Renal cortex interstitium (tissue), 11 donors: Measurements from ENCODE around the gene CCNK. TPM values are rescaled to one million over a fixed set of nuclear protein-coding genes. Genes with fewer than 3 reads are reported as not detected.

Experiments used
- DNase-seq, 11 donors: peaks; one replicate each; pipeline ENCODE4 v3.0.0-alpha.2; 2013; ENCODE audit warnings: low read depth in 9 of 11, low spot score in 4 of 11; ENCODE audit errors: extremely low read depth in 1 of 11
- polyA plus RNA-seq, 3 donors: library from polyadenylated mRNA; unstranded; fragments of 120-200 nt; gene quantifications; one replicate each; pipeline ENCODE4 v1.2.1, GENCODE V29; 2013; ENCODE audit not compliant: insufficient read length in 3 of 3

CCNK gene
- polyA plus RNA-seq, 3 donors: 47.1 to 50.8 (median 47.6) TPM

DNA sequence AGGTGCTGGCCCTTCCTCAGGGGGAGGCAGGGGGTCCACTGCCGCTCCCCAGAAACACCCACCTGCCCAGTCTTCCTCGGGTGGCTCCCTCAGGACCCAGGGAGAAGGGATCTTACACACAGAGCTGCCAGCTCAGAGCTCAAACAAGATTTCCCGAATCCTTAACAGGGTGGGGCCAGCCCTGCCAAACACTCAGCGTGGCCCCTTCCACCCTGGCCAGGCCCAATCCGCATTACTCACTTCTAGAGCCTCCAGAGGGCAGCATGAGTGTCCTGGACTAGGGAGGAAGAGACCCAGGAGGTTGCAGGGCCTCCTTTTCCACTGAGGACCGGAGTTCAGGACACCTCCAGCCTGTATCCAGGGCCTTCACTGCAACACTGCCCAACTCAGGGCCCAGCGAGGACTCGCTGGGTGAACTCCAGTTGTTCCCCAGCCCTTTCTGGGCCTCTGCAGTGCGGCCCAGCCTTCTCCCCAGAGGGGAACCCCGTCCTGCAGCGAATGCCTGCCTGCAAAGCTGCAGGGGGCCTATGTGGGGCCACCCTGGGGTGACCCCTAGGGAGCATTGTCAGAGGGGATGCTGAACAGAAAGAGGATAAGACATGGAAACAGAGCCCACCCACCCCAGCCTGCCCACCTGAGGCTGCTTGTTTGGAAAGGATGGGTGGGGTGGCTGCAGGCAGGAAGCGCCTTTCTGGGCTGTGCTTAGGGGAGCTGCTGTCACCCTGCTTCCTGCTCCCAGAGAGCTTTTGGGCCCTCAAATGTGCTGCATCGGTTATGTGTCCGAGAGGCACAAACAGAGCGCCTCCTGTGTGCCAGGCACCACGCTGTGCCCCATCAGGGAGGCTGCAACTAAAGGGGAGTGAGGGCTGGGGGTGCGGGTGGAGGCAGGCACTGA lies 43.8 kb downstream of the CCNK start:
- DNase-seq: no peak

DNA sequence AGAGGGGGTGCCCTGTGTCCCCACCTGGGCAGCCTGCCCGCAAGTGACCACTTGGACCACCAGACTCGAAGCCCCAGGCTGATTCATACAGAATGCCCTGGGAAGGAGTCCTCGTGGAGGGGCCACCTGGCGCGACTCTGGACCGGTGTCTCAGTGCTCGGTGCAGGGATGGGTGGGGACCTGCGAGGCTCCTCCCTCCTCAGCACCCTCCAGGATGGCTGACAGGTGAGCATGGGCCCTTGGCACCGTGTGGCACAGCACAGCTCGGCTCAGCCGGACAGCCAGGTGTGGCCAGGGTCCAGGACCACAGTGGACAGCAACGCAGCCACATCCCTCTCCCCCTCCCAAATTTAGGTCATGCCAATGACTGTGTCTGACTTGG lies 44.5 kb downstream of the CCNK start:
- DNase-seq: no peak

- DNase-seq: no peak
Measured at GRCh38 chr14:99527026-99527425, 45.8 kb downstream of the CCNK start.

DNA sequence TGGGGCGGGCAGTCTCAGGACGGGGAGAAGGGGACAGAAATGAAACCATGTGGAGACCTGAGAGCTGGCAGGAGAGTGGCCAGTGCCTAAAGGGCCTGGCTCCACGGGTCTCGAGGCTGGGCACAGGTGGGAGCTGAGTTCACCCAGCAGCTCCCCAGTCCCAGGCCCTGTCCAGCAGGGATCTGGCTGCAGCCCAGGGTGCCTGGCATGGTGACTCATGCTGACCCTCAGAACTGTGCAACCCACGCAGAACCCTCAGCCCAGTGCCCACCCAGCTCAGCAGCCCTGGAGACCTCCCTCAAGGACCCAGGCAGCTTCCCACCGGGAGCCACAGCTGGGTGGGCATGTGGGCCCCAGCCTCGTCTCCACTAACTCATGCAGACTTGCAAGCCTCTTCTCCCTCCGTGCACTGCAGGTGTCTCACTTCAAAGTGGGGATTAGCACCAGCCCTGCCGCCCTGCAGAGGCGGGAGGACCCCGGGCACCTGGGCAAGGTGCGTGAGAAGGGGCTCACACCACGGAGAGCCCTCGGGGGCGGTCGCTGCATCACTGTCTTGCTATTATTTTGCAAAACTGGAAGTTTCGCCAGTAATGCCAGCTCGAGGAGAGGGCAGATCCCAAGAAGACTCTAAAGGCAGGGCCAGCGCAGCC lies 46.3 kb downstream of the CCNK start:
- no peak for DNase-seq

GRCh38 chr14:99529899-99530298 lies 48.7 kb downstream of the CCNK start:
- DNase-seq: no peak

GRCh38 chr14:99530407-99531155 lies 49.4 kb downstream of the CCNK start:
- DNase-seq: no peak

GRCh38 chr14:99531251-99532096 lies 50.3 kb downstream of the CCNK start:
- DNase-seq: no peak

DNA sequence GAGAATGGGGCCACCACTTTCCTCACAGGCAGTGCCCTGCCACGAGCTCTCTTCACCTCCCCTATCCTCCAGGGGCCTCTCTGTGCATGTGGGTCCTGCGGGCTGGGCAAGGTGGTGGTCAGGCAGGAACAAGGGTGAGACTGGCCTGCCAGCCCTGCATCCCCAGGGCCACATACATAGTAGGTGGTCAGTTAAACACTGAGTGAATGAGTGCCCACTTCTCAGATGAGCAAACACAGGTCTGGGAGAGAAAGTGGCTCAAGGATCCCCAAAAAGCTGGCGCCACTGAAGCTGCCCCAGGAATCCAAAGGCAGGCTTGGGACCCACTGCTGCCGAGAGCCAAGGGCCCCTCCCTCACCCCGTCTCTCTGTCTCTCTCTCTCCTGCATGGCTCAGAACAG lies 51.1 kb downstream of the CCNK start:
- DNase-seq: no peak

GRCh38 chr14:99534333-99534732 lies 53.1 kb downstream of the CCNK start:
- no peak for DNase-seq

DNA sequence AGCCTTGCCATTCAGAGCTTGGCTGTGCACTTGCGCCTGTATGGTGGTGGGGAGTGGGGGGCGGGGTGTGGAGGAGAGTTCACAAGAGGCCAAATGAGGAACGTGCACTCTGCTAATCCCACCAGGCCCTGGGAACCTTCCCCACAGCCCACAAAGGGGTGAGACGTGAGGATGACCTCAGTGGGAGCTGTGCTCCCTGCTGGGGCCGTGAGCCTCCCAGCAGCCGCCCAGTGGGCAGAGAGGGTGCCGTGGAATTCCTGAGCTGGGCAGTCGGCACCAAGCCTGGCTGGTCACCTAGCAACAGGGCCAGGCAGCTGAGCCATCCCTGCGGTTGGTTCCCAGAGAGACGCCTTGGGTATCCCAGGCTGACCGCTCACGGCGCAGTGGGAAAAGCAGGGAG lies 53.7 kb downstream of the CCNK start:
- DNase-seq: no peak

GRCh38 chr14:99535448-99535847 lies 54.2 kb downstream of the CCNK start:
- DNase-seq: no peak

DNA sequence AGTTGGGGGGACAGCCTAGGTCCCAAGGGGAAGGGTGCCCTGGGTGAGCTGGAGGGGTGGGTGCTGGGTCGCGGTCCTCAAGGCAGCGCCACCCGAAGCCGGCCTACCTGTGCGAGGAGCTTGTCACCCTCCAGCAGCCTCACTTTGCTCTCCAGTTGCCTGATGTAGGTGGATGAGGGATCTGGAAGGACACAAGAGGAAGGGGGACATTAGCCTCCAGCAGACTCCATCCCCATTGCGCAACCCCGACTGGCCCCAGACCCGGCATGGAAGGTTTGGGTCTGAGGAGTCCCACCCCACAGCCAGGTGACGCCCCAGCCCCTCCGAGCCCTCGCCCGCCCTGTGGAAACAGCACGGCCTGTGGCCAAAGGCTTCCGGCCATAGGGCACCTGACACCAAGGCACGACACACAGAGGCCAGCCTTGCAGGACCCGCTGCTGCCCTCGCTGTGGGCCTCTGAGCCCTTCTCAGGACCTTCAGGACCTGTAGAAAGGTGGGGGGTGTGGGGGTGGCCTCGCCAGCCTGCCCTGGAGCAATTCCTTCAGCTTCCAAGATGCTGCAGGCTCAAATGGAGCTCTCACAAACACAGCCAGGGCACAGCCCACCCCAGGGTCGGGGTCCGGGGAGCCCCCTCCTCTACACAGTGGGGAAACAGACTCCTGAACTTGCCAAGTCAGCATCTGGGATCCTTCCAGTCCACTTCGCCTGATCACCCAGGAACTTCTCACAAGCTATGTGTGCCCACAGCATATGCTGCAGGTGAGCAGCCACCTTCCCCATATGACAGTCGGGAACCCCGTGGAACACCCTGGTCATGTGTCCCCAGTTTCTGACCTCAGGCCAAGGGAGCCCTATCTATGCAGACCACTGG lies 54.9 kb downstream of the CCNK start:
- no peak for DNase-seq

- DNase-seq: no peak
Measured at GRCh38 chr14:99537399-99537798, 56.2 kb downstream of the CCNK start.

- DNase-seq: no peak
Measured at GRCh38 chr14:99538275-99538674, 57.1 kb downstream of the CCNK start.

DNA sequence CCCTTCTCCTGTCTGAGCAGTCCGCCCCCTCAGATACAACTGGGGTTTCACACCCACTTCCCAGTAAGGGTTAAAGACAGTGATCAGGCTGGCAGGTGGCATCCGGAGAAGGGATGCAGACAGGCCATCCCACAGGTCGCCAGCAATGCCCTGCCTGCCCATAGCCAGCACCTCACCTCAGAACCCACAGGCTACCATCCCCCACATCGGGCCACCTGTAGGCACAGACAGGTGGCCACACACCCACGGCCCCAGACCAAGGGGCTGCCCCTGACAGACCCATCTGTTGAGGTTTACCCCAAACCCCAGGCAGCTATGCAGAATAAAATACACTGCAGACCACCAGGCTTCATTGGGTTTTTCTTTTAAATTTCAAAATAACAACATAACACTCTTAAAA lies 57.5 kb downstream of the CCNK start:
- DNase-seq: no peak

DNA sequence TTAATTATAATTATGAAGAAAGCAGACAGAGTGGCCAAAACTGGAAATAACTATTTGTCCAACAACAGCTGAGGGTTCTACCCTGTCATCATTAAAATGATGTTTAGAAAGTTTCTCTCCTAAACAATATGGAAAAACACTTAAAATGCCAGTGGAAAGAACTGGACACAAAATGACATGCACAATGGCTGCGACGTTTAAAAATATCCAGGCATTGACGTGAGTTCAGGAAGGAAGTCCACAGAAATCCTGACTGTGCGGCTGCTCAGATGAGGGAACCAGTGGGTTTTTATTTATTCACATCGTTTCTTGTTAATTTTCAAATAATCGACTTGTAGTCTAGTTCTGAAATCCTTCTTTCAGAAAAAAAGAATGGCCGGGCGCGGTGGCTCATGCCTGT lies 58.3 kb downstream of the CCNK start:
- DNase-seq: no peak

DNA sequence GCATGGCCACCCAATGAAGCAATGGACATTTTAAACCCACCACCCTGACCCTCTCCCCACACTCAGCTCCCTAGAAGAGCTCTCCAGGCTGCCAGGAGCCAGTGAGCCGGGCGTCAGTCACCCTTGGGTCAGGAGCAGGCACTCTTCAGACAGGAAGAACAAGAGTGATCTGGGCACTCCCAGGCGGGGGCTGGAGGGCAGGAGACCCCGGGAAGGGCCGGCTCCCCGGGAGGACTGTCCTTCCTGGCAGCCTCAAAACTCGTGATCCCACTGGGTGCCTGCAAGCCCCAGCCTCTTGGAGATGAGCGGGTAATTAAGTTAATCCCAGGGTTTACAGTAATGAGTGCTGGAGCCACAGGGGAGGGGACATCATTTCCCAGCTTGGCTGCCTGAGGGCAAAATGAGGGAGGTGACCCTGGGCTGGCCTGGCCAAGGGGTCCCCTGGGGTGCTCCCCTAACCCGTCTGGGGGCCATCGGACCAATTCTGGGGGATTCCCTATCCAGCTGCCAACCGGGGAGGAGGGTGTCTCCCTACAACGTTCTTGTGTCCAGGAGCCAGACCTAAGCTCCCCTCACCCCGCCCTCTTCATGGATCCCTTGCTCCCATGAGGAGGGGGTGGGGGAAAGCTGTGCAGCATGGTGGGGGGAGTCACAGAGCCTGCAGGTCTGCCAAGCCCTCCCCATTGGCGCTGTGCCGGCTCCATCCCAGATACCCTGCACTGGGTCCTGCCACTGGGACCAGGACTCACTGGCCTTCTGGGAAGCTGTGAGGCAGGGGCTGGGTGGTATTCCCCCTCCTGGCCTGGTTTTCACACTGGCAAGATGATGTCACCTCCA lies 59.2 kb downstream of the CCNK start:
- DNase-seq: no peak
